Activated CD4-positive, alpha-beta memory T cell treated with anti-CD3 and anti-CD28 coated beads, Interleukin-2, amount 10 ng/mL, durations not matched to agents 7 days and 5 days (primary cell): Measurements from ENCODE around the gene CLEC19A. TPM values are rescaled to one million over a fixed set of nuclear protein-coding genes. Genes with fewer than 3 reads are reported as not detected.
"Not testable (repeated sequence)": the region's sequence is repeated elsewhere in the genome, so short reads cannot be mapped to it uniquely, and the experiment has no call there.

Experiments used
- CTCF ChIA-PET: fragments of 350-600 bp; sonication (Branson Sonifier 250); formaldehyde crosslinking; loops from one replicate; lab custom pipeline; 2021; ENCODE audit warnings: antibody characterized with exemption, inconsistent platforms; lab: Charles Lee
- POLR2A ChIA-PET: fragments of 350-600 bp; sonication (Branson Sonifier 250); formaldehyde crosslinking; loops from one replicate; lab custom pipeline; 2021; ENCODE audit warnings: antibody characterized with exemption; lab: Charles Lee
- DNase-seq: peaks from one replicate; pipeline ENCODE4 v3.0.0-alpha.2; 2020
- H3K27ac Mint-ChIP-seq: one replicate; pipeline ENCODE4 v1.8.0; 2021; ENCODE audit warnings: mild to moderate bottlenecking, mixed read lengths
- H3K27me3 Mint-ChIP-seq: one replicate; pipeline ENCODE4 v1.8.0; 2021; ENCODE audit warnings: mixed read lengths
- H3K36me3 Mint-ChIP-seq: one replicate; pipeline ENCODE4 v1.8.0; 2021; ENCODE audit warnings: low read depth, mixed read lengths
- H3K4me1 Mint-ChIP-seq: one replicate; pipeline ENCODE4 v1.8.0; 2021; ENCODE audit warnings: mixed read lengths
- H3K4me3 Mint-ChIP-seq: one replicate; pipeline ENCODE4 v1.8.0; 2021; ENCODE audit warnings: mild to moderate bottlenecking, mixed read lengths
- H3K9me3 Mint-ChIP-seq: one replicate; pipeline ENCODE4 v1.8.0; 2021; ENCODE audit warnings: mixed read lengths
- total RNA-seq, 2 experiments: library from RNA; stranded (reverse); gene quantifications; one replicate each; pipeline ENCODE4 v1.2.3, GENCODE V29; 2021

The CLEC19A gene
- total RNA-seq, 2 experiments from 2014 or later, result not detected

DNA sequence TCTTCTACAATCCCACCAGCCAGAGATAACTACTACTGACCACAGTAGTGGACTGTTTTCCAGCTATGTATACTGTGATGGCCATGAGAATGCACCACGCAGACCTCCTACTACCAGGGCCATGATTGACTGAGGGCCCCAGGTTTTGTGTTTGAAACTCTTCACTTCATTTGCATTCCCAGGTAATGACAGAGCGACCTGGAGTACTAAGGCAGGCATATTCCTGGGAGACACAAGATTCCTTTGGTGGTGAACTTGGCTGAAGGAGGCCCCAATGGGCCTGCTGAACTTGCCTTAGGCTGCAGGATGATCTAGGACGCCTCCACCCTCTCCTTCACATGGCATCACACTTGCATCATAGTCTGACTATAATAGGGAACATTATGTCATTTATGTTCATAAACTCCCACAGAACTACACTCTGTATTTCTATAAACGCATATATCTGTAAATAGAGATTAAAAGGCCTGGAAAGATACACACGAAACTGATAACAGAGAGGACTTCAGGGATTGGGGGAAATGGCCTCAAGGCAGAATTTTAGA, 30.4 kb downstream of the CLEC19A start:
- no peaks in the 10 kb centered on the region for H3K27me3 Mint-ChIP-seq
- no peak overlapping the region for H3K27ac Mint-ChIP-seq
- no peaks in the 10 kb centered on the region for H3K9me3 Mint-ChIP-seq
- POLR2A ChIA-PET, result no interaction called here
- CTCF ChIA-PET, result no interaction called here
- H3K4me1 Mint-ChIP-seq, result no peaks in the 10 kb centered on the region
- no peak for DNase-seq
- no peak overlapping the region for H3K4me3 Mint-ChIP-seq
- no peaks in the 10 kb centered on the region for H3K36me3 Mint-ChIP-seq

DNA sequence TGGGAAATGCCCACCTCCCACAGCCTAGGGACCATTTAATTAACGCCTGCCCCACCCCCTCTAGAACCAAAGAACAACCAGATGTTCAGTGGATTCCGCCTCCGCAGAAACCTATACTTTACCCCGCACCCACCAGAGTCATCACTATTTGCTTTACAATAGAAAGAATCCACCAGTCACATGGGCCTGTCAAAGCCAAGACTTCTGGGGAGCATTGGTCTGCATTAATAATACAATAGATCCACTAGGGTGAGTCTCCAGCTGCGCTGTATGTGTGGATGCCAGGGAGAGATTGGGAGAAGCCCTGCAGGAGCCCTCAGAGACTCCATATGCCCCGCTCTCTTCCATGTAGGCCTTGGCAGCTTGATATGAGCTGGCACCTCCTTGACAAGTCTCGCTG, 31.3 kb downstream of the CLEC19A start:
- Mint-ChIP-seq H3K27me3 (no peaks in the 10 kb centered on the region), H3K27ac (no peak overlapping the region), H3K9me3 (no peaks in the 10 kb centered on the region), H3K4me1 (no peaks in the 10 kb centered on the region), H3K4me3 (no peak overlapping the region), H3K36me3 (no peaks in the 10 kb centered on the region)
- ChIA-PET POLR2A (no interaction called here), CTCF (no interaction called here)
- no peak for DNase-seq

DNA sequence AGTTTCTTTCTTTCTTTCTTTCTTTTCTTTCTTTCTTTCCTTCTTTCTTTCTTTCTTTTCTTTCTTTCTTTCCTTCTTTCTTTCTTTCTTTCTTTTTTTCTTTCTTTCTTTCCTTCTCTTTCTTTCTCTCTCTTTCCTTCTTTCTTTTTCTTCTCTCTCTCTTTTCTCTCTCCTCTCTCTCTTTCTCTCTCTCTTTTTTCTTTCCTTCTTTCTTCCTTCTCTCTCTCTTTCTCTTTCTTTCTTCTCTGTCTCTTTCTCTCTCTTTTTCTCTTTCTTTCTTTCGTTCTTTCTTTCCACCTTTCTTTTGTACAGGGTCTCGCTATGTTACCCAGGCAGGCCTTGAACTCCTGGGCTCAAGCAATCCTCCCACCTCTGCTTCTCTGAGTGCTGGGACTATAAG, 35.7 kb downstream of the CLEC19A start:
- H3K4me1 Mint-ChIP-seq, H3K27ac Mint-ChIP-seq, H3K27me3 Mint-ChIP-seq, H3K4me3 Mint-ChIP-seq, H3K9me3 Mint-ChIP-seq, DNase-seq, POLR2A ChIA-PET, H3K36me3 Mint-ChIP-seq, CTCF ChIA-PET: not testable (repeated sequence)

- Mint-ChIP-seq H3K9me3 (no peaks in the 10 kb centered on the region), H3K27me3 (peaks cover 2% of the 10 kb centered on the region), H3K27ac (no peak overlapping the region), H3K4me3 (no peak overlapping the region), H3K36me3 (no peaks in the 10 kb centered on the region), H3K4me1 (no peaks in the 10 kb centered on the region)
- ChIA-PET CTCF (interaction anchor here (0.5 kb wide), 1 partner anchor 42 kb away, joined by 3 read pairs; no protein-coding TSS in a partner anchor), POLR2A (no interaction called here)
- no peak for DNase-seq
These were observed 38.1 kb downstream of the CLEC19A start for GRCh38 chr16:19323596-19323995.

DNA sequence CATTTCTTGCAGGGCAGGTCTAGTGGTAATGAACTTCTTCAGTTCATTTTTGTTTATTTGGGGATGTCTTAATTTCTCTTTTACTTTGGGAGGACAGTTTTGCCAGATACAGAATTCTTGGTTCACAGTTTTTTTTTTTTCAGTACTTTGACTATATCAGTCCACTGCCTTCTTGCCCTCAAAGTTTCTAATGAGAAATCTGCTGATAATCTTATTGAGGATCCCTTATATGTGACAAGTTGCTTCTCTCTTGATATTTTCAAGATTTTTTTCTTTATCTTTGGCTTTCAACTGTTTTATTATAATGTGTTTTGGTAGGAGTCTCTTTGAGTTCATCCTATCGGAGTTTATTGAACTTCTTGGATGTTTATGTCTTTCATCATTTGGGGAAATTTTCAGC, 42.8 kb downstream of the CLEC19A start:
- DNase-seq, result no peak
- H3K27me3 Mint-ChIP-seq, result peaks cover 2% of the 10 kb centered on the region
- no peak overlapping the region for H3K4me3 Mint-ChIP-seq
- no peak overlapping the region for H3K27ac Mint-ChIP-seq
- H3K9me3 Mint-ChIP-seq, result no peaks in the 10 kb centered on the region
- no peaks in the 10 kb centered on the region for H3K4me1 Mint-ChIP-seq
- POLR2A ChIA-PET, result interaction anchor here (0.6 kb wide), 1 partner anchor 70 kb away, joined by 4 read pairs; no protein-coding TSS in a partner anchor
- no peaks in the 10 kb centered on the region for H3K36me3 Mint-ChIP-seq
- CTCF ChIA-PET, result no interaction called here

GRCh38 chr16:19329932-19330331, 44.4 kb downstream of the CLEC19A start:
- ChIA-PET CTCF (no interaction called here), POLR2A (no interaction called here)
- H3K36me3 Mint-ChIP-seq, result no peaks in the 10 kb centered on the region
- no peak for DNase-seq
- no peaks in the 10 kb centered on the region for H3K9me3 Mint-ChIP-seq
- no peak overlapping the region for H3K27ac Mint-ChIP-seq
- H3K27me3 Mint-ChIP-seq, result peaks cover 3% of the 10 kb centered on the region
- H3K4me1 Mint-ChIP-seq, result no peaks in the 10 kb centered on the region
- H3K4me3 Mint-ChIP-seq, result no peak overlapping the region

- H3K9me3 Mint-ChIP-seq, result no peaks in the 10 kb centered on the region
- H3K36me3 Mint-ChIP-seq, result no peaks in the 10 kb centered on the region
- CTCF ChIA-PET, result no interaction called here
- no peaks in the 10 kb centered on the region for H3K4me1 Mint-ChIP-seq
- H3K27me3 Mint-ChIP-seq, result peaks cover 3% of the 10 kb centered on the region
- DNase-seq, result no peak
- H3K27ac Mint-ChIP-seq, result no peak overlapping the region
- POLR2A ChIA-PET, result no interaction called here
- no peak overlapping the region for H3K4me3 Mint-ChIP-seq
These were observed 45.4 kb downstream of the CLEC19A start for GRCh38 chr16:19330841-19331397.

DNA sequence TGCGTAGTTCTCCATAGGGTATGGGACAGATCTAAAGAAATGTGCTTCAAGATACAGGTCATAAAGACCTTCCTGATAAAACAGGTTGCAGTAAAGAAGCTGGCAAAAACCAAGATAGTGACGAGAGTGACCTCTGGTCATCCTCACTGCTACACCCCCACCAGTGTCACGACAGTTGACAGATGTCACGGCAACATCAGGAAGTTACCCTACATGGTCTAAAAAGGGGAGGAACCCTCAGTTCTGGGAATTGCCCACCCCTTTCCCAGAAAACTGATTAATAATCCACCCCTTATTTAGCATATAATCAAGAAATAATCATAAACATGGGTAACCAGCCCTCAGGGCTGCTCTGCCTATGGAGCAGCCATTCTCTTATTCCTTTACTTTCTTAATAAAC, 46.3 kb downstream of the CLEC19A start:
- H3K4me3 Mint-ChIP-seq, result no peak overlapping the region
- H3K4me1 Mint-ChIP-seq, result no peaks in the 10 kb centered on the region
- ChIA-PET POLR2A (no interaction called here), CTCF (no interaction called here)
- no peak for DNase-seq
- H3K27me3 Mint-ChIP-seq, result peaks cover 3% of the 10 kb centered on the region
- H3K27ac Mint-ChIP-seq, result no peak overlapping the region
- no peaks in the 10 kb centered on the region for H3K9me3 Mint-ChIP-seq
- H3K36me3 Mint-ChIP-seq, result no peaks in the 10 kb centered on the region

DNA sequence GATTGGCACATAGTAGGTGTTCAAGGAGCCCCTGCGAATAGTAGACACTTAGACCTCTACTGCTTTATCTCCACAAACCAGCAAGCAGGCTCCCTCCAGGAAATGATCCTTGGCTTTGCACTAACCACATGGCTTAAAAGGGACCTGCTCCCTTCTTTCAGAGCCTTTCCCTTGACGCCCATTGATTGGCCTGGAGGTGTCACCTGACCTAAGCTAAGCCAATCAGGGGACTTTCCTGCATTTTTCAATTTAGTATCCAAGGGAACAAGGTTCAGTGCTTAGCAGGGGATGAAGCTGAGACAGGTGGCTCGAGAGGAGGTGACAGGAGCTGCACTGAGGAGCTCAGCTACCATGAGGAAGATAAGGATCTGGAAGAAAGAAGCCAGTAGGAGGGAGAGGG, 52.8 kb downstream of the CLEC19A start:
- Mint-ChIP-seq H3K27me3 (peaks cover 3% of the 10 kb centered on the region), H3K9me3 (no peaks in the 10 kb centered on the region), H3K4me1 (no peaks in the 10 kb centered on the region), H3K27ac (no peak overlapping the region), H3K36me3 (no peaks in the 10 kb centered on the region), H3K4me3 (no peak overlapping the region)
- ChIA-PET POLR2A (no interaction called here), CTCF (no interaction called here)
- DNase-seq, result no peak

DNA sequence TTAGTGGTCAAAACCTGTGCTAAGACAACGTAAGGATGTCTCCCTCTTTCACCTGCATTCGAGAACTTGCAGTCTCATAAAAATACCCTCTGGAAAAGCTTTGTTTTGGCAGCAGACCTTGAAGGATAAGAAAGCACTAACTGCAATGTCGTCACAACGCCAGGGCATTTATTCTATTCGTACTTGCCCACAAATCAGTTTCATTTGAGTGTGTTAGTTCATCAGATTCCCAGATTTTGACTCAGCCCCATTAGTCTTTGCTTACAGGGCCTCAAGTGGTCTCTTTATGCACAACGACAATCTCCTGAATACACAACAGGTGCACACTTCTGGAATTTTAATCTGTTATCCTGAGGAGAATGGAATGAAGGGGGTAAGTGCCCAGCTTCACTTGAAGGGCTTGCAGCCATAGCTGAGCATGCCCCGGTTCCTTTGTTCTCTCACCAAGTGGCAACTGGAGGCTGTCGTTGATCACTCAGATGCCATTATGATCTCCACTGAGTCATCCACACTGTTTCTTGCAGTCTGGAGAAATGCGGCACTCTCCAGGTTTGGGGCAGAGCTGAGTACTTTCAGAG, 58.8 kb downstream of the CLEC19A start:
- H3K27ac Mint-ChIP-seq, result no peak overlapping the region
- H3K9me3 Mint-ChIP-seq, result no peaks in the 10 kb centered on the region
- peaks cover 9% of the 10 kb centered on the region for H3K27me3 Mint-ChIP-seq
- CTCF ChIA-PET, result no interaction called here
- H3K4me3 Mint-ChIP-seq, result no peak overlapping the region
- no peaks in the 10 kb centered on the region for H3K4me1 Mint-ChIP-seq
- POLR2A ChIA-PET, result no interaction called here
- DNase-seq, result no peak
- H3K36me3 Mint-ChIP-seq, result no peaks in the 10 kb centered on the region

DNA sequence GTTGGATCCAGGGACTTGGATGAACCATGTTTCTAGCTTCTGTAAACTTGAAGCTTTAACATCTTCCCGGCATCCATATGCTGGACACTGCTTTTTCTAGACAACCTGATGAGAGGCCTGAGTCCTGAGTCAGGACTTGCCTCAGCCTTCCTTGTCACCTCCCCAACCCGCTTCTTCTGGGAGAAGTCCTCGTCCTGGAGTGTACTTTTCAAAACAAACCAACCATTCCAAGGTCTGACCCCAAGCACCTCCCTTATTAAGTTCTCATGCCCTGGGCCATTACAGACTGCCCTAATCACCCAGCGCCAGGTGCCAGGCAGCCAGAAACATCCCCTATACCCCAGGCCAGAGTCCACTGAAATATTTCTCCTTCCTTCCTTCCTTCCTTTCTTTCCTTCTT, 59.4 kb downstream of the CLEC19A start:
- H3K36me3 Mint-ChIP-seq, result no peaks in the 10 kb centered on the region
- no peak for DNase-seq
- no peaks in the 10 kb centered on the region for H3K4me1 Mint-ChIP-seq
- H3K27ac Mint-ChIP-seq, result no peak overlapping the region
- no peaks in the 10 kb centered on the region for H3K9me3 Mint-ChIP-seq
- H3K27me3 Mint-ChIP-seq, result peaks cover 9% of the 10 kb centered on the region
- H3K4me3 Mint-ChIP-seq, result no peak overlapping the region
- POLR2A ChIA-PET, result interaction anchor here (0.6 kb wide), 1 partner anchor 30 kb away, joined by 3 read pairs; no protein-coding TSS in a partner anchor
- CTCF ChIA-PET, result no interaction called here

DNA sequence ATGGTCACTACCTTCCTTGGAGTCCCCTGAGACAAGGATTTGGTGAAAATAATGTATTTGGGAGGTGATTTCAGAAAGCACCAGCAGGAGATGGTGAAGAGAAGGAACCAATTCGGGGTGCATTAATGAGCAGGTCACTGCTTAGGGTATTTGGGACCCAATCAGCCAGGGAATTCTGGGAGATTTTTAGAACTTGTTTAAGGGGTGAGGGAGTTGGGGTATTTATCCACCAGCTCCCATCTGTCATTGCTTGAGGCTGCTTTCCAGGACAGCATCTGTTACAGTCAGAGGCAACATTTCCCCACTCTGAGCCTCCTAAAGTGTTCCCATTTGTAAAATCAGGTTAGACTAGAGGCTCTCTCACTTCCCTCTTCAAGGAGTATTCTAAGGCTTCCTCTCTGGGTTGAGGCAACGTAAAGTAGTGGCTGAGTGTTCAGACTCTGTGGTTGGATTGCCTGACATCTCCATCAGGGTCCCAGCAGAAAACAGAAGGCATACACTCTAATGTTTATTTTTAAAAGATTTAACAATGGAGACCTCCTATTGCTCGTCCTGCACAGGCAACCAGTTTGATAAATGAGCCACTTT, 60.9 kb downstream of the CLEC19A start:
- H3K9me3 Mint-ChIP-seq, result no peaks in the 10 kb centered on the region
- no peak overlapping the region for H3K27ac Mint-ChIP-seq
- DNase-seq, result no peak
- CTCF ChIA-PET, result no interaction called here
- no peaks in the 10 kb centered on the region for H3K36me3 Mint-ChIP-seq
- H3K4me3 Mint-ChIP-seq, result no peak overlapping the region
- H3K27me3 Mint-ChIP-seq, result peaks cover 9% of the 10 kb centered on the region
- H3K4me1 Mint-ChIP-seq, result no peaks in the 10 kb centered on the region
- POLR2A ChIA-PET, result no interaction called here

GRCh38 chr16:19348125-19348524, 62.6 kb downstream of the CLEC19A start:
- ChIA-PET POLR2A (no interaction called here), CTCF (interaction anchor here (0.6 kb wide), 1 partner anchor 283 kb away, joined by 4 read pairs; no protein-coding TSS in a partner anchor)
- no peaks in the 10 kb centered on the region for H3K36me3 Mint-ChIP-seq
- no peak for DNase-seq
- H3K27ac Mint-ChIP-seq, result no peak overlapping the region
- no peaks in the 10 kb centered on the region for H3K9me3 Mint-ChIP-seq
- H3K4me3 Mint-ChIP-seq, result no peak overlapping the region
- H3K27me3 Mint-ChIP-seq, result peaks cover 7% of the 10 kb centered on the region
- H3K4me1 Mint-ChIP-seq, result no peaks in the 10 kb centered on the region
